CD4-positive, alpha-beta T cell (primary cell): ENCODE data around the gene GNG7. TPM values are rescaled to one million over a fixed set of nuclear protein-coding genes. Genes with fewer than 3 reads are reported as not detected.

Experiments
- ATAC-seq: fragments of 200-7000 bp; cut with Tn5 transposase; one replicate; pipeline ENCODE4 v1.10.0; 2022; ENCODE audit warnings: mild to moderate bottlenecking; ENCODE audit not compliant: poor library complexity
- CTCF ChIA-PET: fragments of 350-600 bp; sonication (Branson Sonifier 250); formaldehyde crosslinking; loops from one replicate; lab custom pipeline; 2021; ENCODE audit warnings: antibody characterized with exemption, inconsistent platforms; lab: Charles Lee
- POLR2A ChIA-PET: fragments of 350-600 bp; sonication (Branson Sonifier 250); formaldehyde crosslinking; loops from one replicate; lab custom pipeline; 2021; ENCODE audit warnings: antibody characterized with exemption, inconsistent platforms; lab: Charles Lee
- DNase-seq, 14 experiments: peaks; one replicate each; pipeline ENCODE4 v3.0.0-alpha.2; 2013 to 2020; ENCODE audit warnings: mixed read lengths in 2 of 14
- H3K27ac ChIP-seq, 2 donors: one replicate each; pipeline versions ENCODE4 v1.5.1 to v1.7.0; 2013; ENCODE audit warnings: low read length in 2 of 2, low read depth in 1 of 2, mild to moderate bottlenecking in 1 of 2
- H3K27me3 ChIP-seq, 2 experiments: 1 replicate in 1 of 2; 2 replicates in 1 of 2; pipeline versions ENCODE4 v1.6.1 to v1.7.0; 2013; ENCODE audit warnings: low read length in 2 of 2, control low read depth in 1 of 2, mild to moderate bottlenecking in 1 of 2, moderate library complexity in 1 of 2; ENCODE audit not compliant: insufficient read depth in 2 of 2, control insufficient read depth in 1 of 2
- H3K36me3 ChIP-seq: one replicate; pipeline ENCODE4 v1.6.1; 2013; ENCODE audit warnings: low read length, control low read depth; ENCODE audit not compliant: insufficient read depth
- H3K4me1 ChIP-seq: one replicate; pipeline ENCODE4 v1.6.1; 2013; ENCODE audit warnings: low read length, control low read depth; ENCODE audit not compliant: insufficient read depth
- H3K4me3 ChIP-seq: one replicate; pipeline ENCODE4 v1.5.1; 2013; ENCODE audit warnings: mild to moderate bottlenecking, low read length, moderate library complexity
- H3K9me3 ChIP-seq, 2 experiments: 1 replicate in 1 of 2; 2 replicates in 1 of 2; pipeline versions ENCODE4 v1.6.1 to v1.7.0; 2013; ENCODE audit warnings: low read length in 2 of 2, mild to moderate bottlenecking in 2 of 2, control low read depth in 1 of 2, moderate library complexity in 1 of 2; ENCODE audit not compliant: control insufficient read depth in 1 of 2, insufficient read depth in 1 of 2
- H3K27ac Mint-ChIP-seq: one replicate; pipeline ENCODE4 v1.8.0; 2020; ENCODE audit warnings: mixed read lengths
- H3K27me3 Mint-ChIP-seq: one replicate; pipeline ENCODE4 v1.8.0; 2021; ENCODE audit warnings: mixed read lengths
- H3K36me3 Mint-ChIP-seq: one replicate; pipeline ENCODE4 v1.8.0; 2021; ENCODE audit warnings: low read depth, mixed read lengths
- H3K4me1 Mint-ChIP-seq: one replicate; pipeline ENCODE4 v1.8.0; 2021; ENCODE audit warnings: low read depth, mixed read lengths
- H3K4me3 Mint-ChIP-seq: one replicate; pipeline ENCODE4 v1.8.0; 2020; ENCODE audit warnings: mild to moderate bottlenecking, mixed read lengths
- H3K9me3 Mint-ChIP-seq: one replicate; pipeline ENCODE4 v1.8.0; 2020; ENCODE audit warnings: mixed read lengths
- CTCF ChIP-seq: fragments of 200-600 bp; IDR thresholded peaks from one replicate; pipeline ENCODE4 v1.8.0; 2022; ENCODE audit warnings: antibody characterized with exemption, mild to moderate bottlenecking
- intact Hi-C, 2 experiments: fragments of 100-400 bp; cut with DNase I in 1 of 2; cut with micrococcal nuclease in 1 of 2; formaldehyde crosslinking; loops; one replicate each; pipeline versions ENCODE4 v1.15.1 to v1.9.0; 2023 to 2025; cut with DNase I, micrococcal nuclease
- total RNA-seq, 174 experiments: library from RNA in 2 of 174; stranded (reverse) in 2 of 174; gene quantifications; one replicate each; pipeline ENCODE4 v1.2.3 and lab custom pipeline; 2021 to 2026

Gene GNG7
- total RNA-seq, 2 experiments from 2014 or later: 5.2 to 5.7 TPM

- TF ChIP-seq CTCF: no peak
- H3K9me3 ChIP-seq: peaks cover 8 to 16% of the 10 kb centered on the region in 2 experiments
- peak overlapping the region; percentile 100 for H3K4me3 Mint-ChIP-seq
- H3K27ac Mint-ChIP-seq: peak overlapping the region; percentile 91
- CTCF ChIA-PET: interaction anchor here (0.7 to 9.5 kb wide), 13 partner anchors 25 to 158 kb away, joined by 3 to 57 read pairs (median 5); no protein-coding TSS in a partner anchor
- peak overlapping the region; percentile 86 for H3K4me3 ChIP-seq
- peaks cover 25% of the 10 kb centered on the region for H3K4me1 Mint-ChIP-seq
- ATAC-seq: peak; percentile 45
- H3K4me1 ChIP-seq: peaks cover 45% of the 10 kb centered on the region
- H3K27me3 Mint-ChIP-seq: peaks cover 4% of the 10 kb centered on the region
- peak overlapping the region; percentile 52 to 86 for H3K27ac ChIP-seq
- peaks cover 8% of the 10 kb centered on the region for H3K36me3 ChIP-seq
- peaks cover 28% of the 10 kb centered on the region for H3K36me3 Mint-ChIP-seq
- no peaks in the 10 kb centered on the region for H3K27me3 ChIP-seq
- intact Hi-C loops: loop anchor here (2.0 to 5.0 kb wide), 2 partner anchors 24 to 84 kb away; no protein-coding TSS in a partner anchor
- DNase-seq: peak; percentile 37 to 84 (median 58)
- H3K9me3 Mint-ChIP-seq: no peaks in the 10 kb centered on the region
- POLR2A ChIA-PET: interaction anchor here (0.6 to 5.2 kb wide), 18 partner anchors 12 to 488 kb away, joined by 3 to 272 read pairs (median 6); partner anchors contain the start of genes LMNB2 and TIMM13
Observed at GRCh38 chr19:2478278-2478755, 224.2 kb downstream of the GNG7 start.

- Histone ChIP-seq H3K9me3 (peaks cover 4 to 11% of the 10 kb centered on the region in 2 experiments), H3K27me3 (no peaks in the 10 kb centered on the region), H3K27ac (peak overlapping the region in 1 of 2 donors; percentile 86), H3K36me3 (peaks cover 8% of the 10 kb centered on the region), H3K4me3 (peak overlapping the region; percentile 86), H3K4me1 (peaks cover 45% of the 10 kb centered on the region)
- intact Hi-C loops: loop anchor here (2.0 to 5.0 kb wide), 2 partner anchors 25 to 85 kb away; no protein-coding TSS in a partner anchor
- TF ChIP-seq CTCF: no peak
- Mint-ChIP-seq H3K27ac (peak overlapping the region; percentile 91), H3K4me3 (peak overlapping the region; percentile 100), H3K9me3 (no peaks in the 10 kb centered on the region), H3K4me1 (peaks cover 25% of the 10 kb centered on the region), H3K27me3 (peaks cover 4% of the 10 kb centered on the region), H3K36me3 (peaks cover 28% of the 10 kb centered on the region)
- DNase-seq: peak in 6 of 14 experiments; percentile 19 to 62 (median 32)
- POLR2A ChIA-PET: interaction anchor here (0.6 to 5.2 kb wide), 20 partner anchors 11 to 487 kb away, joined by 3 to 272 read pairs (median 16); partner anchors contain the start of genes LMNB2 and TIMM13
- ATAC-seq: no peak
- CTCF ChIA-PET: interaction anchor here (0.7 to 9.5 kb wide), 13 partner anchors 26 to 159 kb away, joined by 3 to 57 read pairs (median 5); no protein-coding TSS in a partner anchor
Observed at GRCh38 chr19:2477732-2478191, 224.7 kb downstream of the GNG7 start.

GRCh38 chr19:2477141-2477710, 225.3 kb downstream of the GNG7 start:
- H3K4me3 Mint-ChIP-seq: peak overlapping the region; percentile 100
- H3K27ac Mint-ChIP-seq: peak overlapping the region; percentile 91
- peak overlapping the region in 1 of 2 donors; percentile 86 for H3K27ac ChIP-seq
- DNase-seq: peak in 4 of 14 experiments; percentile 18 to 54 (median 24)
- H3K4me1 Mint-ChIP-seq: peaks cover 25% of the 10 kb centered on the region
- peaks cover 4% of the 10 kb centered on the region for H3K27me3 Mint-ChIP-seq
- POLR2A ChIA-PET: interaction anchor here (0.9 to 5.2 kb wide), 35 partner anchors 11 to 1605 kb away, joined by 3 to 272 read pairs (median 8); partner anchors contain the start of genes AP3D1, LMNB2 and TIMM13
- peaks cover 45% of the 10 kb centered on the region for H3K4me1 ChIP-seq
- H3K36me3 ChIP-seq: peaks cover 8% of the 10 kb centered on the region
- peak overlapping the region; percentile 86 for H3K4me3 ChIP-seq
- peaks cover 28% of the 10 kb centered on the region for H3K36me3 Mint-ChIP-seq
- peaks cover under 1 to 6% of the 10 kb centered on the region in 2 experiments for H3K9me3 ChIP-seq
- no peaks in the 10 kb centered on the region for H3K9me3 Mint-ChIP-seq
- TF ChIP-seq CTCF: no peak
- intact Hi-C loops: loop anchor here (5.0 kb wide), 1 partner anchor 85 kb away; no protein-coding TSS in a partner anchor
- ATAC-seq: no peak
- CTCF ChIA-PET: interaction anchor here (1.0 to 9.5 kb wide), 12 partner anchors 26 to 159 kb away, joined by 3 to 57 read pairs (median 6); no protein-coding TSS in a partner anchor
- H3K27me3 ChIP-seq: no peaks in the 10 kb centered on the region
